ENCODE results near the gene KASH5. TPM values are rescaled to one million over a fixed set of nuclear protein-coding genes. Genes with fewer than 3 reads are reported as not detected.

The KASH5 gene
- total and polyA plus RNA-seq, 2 of the 4 experiments (the other 2 are of a cell fraction), result not detected

DNA sequence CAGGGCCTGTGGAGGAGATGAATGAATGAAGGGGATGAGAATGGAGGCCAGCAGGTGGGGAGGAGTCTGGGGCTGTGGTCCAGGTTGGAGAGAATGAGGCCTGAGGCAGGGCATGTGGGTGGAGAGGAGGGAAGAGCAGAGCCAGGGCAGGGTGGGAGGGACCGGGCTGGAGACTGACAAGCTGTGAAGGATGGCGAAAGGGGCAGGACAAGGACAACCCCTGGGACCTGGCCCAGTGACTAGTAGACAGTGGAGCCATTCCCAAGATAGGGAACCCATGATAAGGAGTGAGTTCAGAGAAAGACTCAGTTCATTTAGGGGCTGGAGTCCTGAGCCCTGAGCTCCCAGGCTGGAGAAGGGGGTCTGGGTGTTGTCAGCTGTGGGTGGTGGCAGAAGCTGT is 32.2 kb downstream of the KASH5 start:
- Histone ChIP-seq H2BK5ac (ENCODE audit: low read depth, low read length, poor library complexity, severe bottlenecking) (no peak overlapping the region), H2AFZ (replicated peaks; ENCODE audit: low read length, poor library complexity) (no peak overlapping the region), H2BK15ac (ENCODE audit: low read depth, low read length) (no peak overlapping the region), H3K14ac (replicated peaks; ENCODE audit: low read depth, low read length) (no peak overlapping the region), H3K9ac (ENCODE audit: low read depth, low read length) (no peak overlapping the region), H3K79me1 (ENCODE audit: low read depth in 1 of 2, low read length in 2 of 2) (no peaks in the 10 kb centered on the region), H4K5ac (ENCODE audit: low read depth, low read length) (no peak overlapping the region), H3K4me3 (ENCODE audit: insufficient read depth, low read depth, low read length) (no peak overlapping the region), H3K9me1 (ENCODE audit: insufficient read depth, low read length) (no peaks in the 10 kb centered on the region), H3K36me3 (ENCODE audit: control insufficient read depth, insufficient read depth, low read length) (no peaks in the 10 kb centered on the region), H3K23ac (ENCODE audit: low read depth, low read length) (no peak overlapping the region), H2AK5ac (ENCODE audit: low read depth, low read length) (no peak overlapping the region), H4K20me1 (ENCODE audit: insufficient read depth, low read length) (no peaks in the 10 kb centered on the region), H3K9me3 (ENCODE audit: control insufficient read depth, insufficient read depth, low read length) (0 out of 2 replicates have a peak, but pooled peaks cover under 1% of the 10 kb centered on the region), H3K4me2 (ENCODE audit: low read depth, low read length) (no peak overlapping the region), H2AK9ac (replicated peaks; ENCODE audit: low read depth, low read length, poor library complexity) (no peak overlapping the region), H3K27me3 (ENCODE audit: control insufficient read depth, insufficient read depth, low read length) (peaks cover 90% of the 10 kb centered on the region), H3K27ac (ENCODE audit: insufficient read depth, low read length) (no peak overlapping the region), H2BK20ac (ENCODE audit: low read depth, low read length) (no peak overlapping the region), H4K91ac (ENCODE audit: insufficient read depth, low read depth, low read length) (no peak overlapping the region), H3K56ac (ENCODE audit: extremely low read depth, insufficient read depth, low read length) (no peak overlapping the region), H3K4me1 (ENCODE audit: control insufficient read depth, insufficient read depth, low read length) (peaks cover 2% of the 10 kb centered on the region; the same call in 1 of the 2 replicates), H4K8ac (ENCODE audit: low read depth in 2 of 2, low read length in 2 of 2) (no peak overlapping the region), H2BK120ac (ENCODE audit: low read depth, low read length) (no peak overlapping the region), H3K18ac (ENCODE audit: low read depth, low read length) (no peak overlapping the region), H3K4ac (ENCODE audit: low read depth, low read length) (no peak overlapping the region)
- dilution Hi-C loops (cut with HindIII; ENCODE audit: low sequenced_read_pairs, unreplicated experiment), result no loop called here
- TF ChIP-seq, protein P1, sequence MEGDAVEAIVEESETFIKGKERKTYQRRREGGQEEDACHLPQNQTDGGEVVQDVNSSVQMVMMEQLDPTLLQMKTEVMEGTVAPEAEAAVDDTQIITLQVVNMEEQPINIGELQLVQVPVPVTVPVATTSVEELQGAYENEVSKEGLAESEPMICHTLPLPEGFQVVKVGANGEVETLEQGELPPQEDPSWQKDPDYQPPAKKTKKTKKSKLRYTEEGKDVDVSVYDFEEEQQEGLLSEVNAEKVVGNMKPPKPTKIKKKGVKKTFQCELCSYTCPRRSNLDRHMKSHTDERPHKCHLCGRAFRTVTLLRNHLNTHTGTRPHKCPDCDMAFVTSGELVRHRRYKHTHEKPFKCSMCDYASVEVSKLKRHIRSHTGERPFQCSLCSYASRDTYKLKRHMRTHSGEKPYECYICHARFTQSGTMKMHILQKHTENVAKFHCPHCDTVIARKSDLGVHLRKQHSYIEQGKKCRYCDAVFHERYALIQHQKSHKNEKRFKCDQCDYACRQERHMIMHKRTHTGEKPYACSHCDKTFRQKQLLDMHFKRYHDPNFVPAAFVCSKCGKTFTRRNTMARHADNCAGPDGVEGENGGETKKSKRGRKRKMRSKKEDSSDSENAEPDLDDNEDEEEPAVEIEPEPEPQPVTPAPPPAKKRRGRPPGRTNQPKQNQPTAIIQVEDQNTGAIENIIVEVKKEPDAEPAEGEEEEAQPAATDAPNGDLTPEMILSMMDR (conservative IDR thresholded peaks at IDR 0.05; ENCODE audit: low read depth, low read length), result no peak
- TF ChIP-seq CHD1 (IDR thresholded peaks at IDR 0.05; ENCODE audit: low read depth, low read length) (no peak), RFX5 (IDR thresholded peaks at IDR 0.05; ENCODE audit: low read depth, low read length) (no peak), POLR2A (IDR thresholded peaks at IDR 0.05; ENCODE audit: low read depth, low read length) (no peak)
- intact Hi-C loops (cut with micrococcal nuclease), result no loop called here
- no peak for DNase-seq
- no peak for ATAC-seq (ENCODE audit: low read depth)
- POLR2A ChIA-PET (ENCODE audit: unreplicated experiment), result no interaction called here
- BruUV-seq (replicated peaks), result no TSS peak
- WGBS, 2 experiments (ENCODE audit: extremely low coverage in 2 of 2, insufficient read length in 1 of 2), result 27% methylated on average over 2 of the region's 2 CpGs; no CpG with 5 or more reads in 1 of the 2 experiments
- in situ Hi-C loops (cut with MboI; ENCODE audit: low sequenced_read_pairs), result no loop called here
- CTCF ChIA-PET, result no interaction called here

Data from IMR-90 (cell line).